SK-N-DZ (cell line): ENCODE data around the gene SEL1L3.
"Not testable (repeated sequence)": the region's sequence is repeated elsewhere in the genome, so short reads cannot be mapped to it uniquely, and the experiment has no call there.

Experiments
- DNase-seq: peaks from one replicate; pipeline ENCODE4 v3.0.0-alpha.2; 2015; ENCODE audit warnings: low spot score

Gene SEL1L3

DNA sequence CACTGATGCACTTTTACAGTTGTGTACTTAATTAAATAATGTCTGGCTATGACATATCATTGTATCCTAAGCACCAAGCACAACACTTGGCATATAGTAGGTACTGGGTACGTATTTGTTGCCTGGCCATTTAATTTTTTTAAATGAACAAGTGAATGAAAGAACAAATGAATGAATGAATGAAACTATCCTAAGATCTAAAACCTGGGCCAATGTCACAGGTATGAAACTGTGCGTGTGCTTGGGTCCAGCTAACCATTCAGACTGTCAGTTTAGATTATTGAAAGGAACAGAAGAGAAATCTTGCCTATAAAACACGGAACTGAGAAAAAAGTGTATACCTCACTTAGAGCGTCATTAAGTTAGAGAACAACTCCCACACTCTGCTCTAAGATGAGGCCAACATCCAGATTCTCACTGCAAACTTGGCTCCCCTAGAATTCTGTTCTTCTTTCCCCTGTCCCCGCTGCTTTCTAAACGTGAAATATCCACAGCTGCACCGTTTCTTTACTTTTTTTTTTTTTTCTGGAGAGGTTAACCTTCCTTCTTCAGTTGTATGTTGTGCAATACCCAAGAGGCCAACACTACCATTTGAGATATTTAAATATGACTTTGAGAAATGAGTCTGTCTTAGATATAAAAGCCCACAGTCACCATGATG lies 17.3 kb upstream of the SEL1L3 start:
- DNase-seq = no peak

DNA sequence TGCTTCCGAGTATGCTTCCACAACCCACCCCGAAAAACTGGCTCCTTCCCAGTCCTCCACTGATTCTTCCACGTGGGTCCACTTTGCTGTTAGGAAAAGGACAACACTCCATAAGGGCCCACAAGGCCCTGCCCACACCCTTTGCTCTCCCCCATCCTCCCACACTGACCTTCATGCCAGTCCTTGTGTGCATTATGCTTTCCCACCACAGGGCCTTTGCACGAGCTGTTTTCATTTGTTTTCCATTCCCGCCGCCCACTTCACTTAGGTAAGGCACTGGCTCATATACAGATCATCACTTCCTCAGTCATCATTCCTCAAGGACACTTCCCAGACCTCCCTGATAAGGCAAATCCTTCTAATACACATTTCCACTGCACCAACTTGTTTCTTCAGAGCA lies 16.8 kb upstream of the SEL1L3 start:
- no peak for DNase-seq

DNA sequence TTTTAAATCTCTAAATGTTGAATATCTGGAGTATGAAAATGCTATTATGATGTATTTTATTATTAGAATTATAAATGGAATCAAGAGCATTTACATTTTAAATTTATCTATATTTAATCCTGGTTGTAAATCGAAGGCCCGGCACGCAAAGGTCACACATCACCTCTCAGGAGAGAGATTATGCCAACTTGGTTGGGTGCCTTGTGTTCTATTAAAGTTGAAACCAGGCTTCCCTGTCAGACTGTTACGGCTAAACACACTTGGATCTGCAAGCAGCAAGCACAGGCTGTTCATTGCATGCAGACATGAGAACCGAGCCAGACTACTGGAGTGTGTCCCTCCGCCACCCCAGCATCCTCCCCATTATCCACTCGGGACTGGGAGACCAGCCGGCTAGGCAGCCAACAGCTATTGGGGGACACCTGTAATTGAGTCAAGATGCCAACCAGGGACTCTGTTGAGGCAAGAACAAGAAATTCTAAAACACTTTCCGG lies 16.4 kb upstream of the SEL1L3 start:
- DNase-seq = no peak

DNA sequence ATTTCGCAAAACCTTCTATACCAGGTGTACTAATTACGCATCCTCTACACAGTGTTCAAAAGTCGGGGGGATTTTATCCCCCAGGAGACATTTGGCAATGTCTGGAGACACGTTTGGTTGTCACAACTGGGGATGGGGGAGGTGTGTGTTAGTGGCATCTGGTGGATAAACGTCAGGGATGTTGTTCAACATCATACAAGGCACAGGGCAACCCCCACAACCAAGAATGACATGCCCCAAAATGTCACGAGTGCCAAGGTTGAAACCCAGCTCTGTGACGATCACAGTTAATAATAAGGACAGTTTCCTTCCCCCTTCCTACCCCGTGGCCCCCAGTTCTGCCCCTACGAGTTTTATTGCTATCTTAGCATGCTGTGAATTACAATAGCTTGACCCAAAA lies 15.9 kb upstream of the SEL1L3 start:
- DNase-seq = no peak

DNA sequence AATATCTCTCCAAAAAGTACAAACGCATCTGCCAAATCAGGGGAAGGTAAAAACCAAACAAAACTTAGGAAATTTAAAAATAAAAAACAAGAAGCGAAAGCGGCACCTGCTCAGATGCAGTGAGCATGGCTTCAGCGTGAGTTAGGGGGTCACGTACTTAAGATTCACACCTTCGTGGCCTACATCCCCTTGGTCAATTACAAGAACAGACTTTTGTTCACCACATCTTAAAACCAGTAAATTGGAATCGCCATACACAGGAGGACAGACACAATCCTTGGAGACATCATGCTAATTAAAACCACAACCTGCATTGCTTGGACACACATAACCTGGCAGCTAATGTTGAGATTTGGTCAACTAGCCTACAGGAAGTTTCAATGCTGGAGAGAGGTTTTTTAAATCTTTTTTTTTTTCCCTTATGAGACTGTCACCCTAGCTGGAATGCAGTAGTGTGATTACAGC lies 12.5 kb upstream of the SEL1L3 start:
- DNase-seq = no peak

DNA sequence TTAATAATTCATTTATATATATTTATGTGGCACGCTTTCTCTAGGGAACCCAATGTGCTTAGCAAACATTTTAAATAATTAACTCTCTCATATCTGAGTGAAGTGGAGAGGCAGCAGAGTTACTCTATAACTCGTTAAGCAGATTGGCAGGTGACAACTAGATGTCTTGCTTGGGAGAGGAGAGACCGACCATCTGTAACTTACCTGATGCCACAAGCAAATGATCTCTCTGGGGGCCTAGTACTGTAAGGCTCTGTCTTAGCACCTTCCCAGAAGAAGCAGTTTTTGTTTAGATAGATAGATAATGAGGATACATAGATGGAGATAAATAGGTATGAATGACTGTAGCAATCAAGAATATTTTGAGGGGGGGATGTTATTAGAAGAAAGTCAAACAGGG lies 11.9 kb upstream of the SEL1L3 start:
- no peak for DNase-seq

DNA sequence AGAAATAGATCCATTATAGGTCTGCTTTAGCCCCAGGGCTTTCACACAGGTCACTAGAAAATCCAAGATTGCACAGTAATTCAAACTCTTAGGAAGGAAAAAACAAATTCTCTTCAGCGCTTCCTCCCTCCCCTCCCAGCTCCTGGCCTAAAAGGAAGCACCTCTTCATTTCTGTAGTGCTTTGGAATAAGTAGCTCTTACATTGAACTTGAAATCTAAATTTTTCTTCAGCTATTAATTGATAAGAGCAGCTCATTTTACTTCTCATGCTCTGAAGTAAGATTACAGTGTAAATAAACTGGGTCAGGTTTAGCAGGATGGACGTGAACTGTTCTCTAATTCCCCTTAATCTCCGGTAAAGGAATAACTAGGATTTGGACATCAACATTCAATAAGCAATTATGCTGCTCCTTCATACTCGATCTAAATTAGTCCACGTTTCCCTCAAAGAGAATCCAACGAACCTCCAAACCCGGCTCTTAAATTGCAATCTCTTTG lies 10.9 kb upstream of the SEL1L3 start:
- DNase-seq = no peak

DNA sequence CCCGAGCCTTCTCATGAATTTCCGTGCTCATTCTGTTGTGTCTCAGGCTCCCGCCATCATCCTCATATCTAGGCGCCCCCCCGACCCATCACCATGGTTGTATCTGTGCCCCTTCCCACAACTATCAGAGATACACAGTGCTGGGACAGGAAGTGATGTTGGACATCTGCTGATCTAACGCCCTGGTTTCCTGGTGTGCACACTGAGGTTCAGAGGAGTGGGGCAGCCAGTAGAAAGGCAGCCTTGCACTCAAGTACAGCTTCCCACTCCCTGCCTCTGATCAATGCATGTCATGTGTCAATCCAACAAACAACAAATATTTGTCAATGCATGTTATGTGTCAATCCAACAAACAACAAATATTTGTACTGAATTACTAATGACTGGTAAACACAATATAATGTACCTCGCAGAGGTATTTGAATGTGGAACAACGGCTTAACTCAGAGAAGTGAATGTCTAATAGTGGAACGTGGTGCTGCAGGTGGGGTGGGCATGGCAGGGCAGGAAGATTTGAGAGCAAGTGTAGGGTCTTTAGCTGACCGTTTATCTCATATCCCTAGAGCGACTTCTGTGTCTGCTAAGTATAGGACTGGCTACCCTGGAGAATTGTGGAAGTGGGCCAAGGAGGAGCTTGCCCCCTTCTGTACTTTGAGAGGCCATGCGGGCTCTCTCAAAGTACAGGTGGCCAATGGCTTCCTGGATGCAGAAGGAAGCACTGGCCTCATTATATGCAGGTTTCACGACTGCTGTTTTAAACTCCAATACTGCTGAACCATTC lies 10.3 kb upstream of the SEL1L3 start:
- no peak for DNase-seq

DNA sequence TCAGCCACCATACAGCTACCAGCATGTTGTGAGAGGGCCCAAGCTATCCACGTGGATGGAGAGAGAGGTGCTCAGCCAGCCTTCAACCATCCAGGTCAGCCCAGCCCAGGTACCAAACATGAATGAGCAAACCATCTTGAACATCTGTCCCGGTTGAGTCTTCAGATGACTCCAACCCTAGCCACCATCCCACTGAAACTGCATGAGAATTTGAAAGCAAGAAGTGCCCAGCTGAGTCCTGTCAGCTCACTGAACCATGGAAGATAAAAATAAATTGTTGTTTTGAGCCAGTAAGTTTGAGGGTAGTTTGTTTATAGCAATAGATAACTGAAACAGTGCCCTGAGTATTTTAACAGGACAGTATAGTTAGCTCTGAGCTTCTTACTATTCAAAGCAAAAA lies 7.3 kb upstream of the SEL1L3 start:
- DNase-seq = no peak

DNA sequence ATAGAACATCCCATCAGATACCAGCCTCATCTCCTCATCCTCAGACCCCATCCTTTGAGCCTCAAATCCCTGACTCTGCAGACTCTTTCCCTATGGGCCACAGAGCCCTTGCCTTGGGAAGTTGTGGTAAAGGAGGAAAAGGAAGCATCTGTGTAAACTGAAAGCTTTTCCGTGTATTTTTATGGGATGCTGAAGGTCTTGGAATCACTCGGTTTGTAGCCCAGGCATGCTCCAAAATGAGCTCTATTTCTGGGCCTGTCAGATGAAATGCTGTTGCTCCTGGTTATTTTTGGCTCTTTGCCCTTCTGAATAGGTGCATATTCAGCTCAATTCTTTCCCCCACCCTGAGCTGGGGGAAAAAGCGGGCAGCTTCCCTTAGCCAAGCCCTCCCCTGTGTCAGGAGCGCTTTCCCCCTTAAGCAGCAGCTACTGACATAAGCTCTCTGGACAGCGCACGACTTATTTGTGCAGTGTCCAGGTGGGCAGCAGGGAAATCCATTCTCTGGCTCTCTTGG lies 5.0 kb upstream of the SEL1L3 start:
- no peak for DNase-seq

DNA sequence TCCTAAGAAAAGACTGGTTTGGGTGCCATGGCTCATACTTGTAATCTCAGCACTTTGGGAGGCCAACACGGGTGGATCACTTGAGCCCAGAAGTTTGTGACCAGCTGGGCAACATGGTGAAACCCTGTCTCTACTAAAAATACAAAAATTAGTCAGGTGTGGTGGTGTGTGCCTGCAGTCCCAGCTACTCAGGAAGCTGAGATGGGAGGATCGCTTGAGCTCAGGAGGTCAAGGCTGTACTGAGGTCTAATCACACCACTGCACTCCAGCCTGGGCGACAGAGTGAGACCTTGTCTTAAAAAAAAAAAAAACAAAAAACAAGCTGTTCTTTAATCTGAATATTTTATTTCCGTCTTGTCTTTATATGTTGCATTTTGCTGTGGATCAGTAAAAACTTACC lies 3.6 kb upstream of the SEL1L3 start:
- DNase-seq = not testable (repeated sequence)

DNA sequence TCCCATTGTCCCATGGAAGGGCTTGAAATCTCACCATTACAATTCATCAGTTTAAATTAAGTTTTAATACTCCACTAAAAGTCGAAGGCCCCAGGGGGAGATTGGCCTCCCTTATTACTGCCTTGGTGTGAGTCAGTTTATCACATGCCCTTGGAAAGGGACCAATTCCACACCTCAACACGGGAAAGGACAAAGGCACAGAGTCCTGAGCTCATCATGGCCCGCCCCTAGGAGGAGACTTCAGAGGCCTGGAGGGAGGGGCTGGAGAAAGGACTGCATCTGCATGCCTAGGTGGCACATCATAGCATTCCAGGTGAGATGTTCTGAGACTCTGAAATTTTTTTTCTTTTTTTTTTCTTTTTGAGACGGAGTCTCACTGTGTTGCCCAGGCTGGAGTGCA lies 2.8 kb upstream of the SEL1L3 start:
- DNase-seq = no peak

DNA sequence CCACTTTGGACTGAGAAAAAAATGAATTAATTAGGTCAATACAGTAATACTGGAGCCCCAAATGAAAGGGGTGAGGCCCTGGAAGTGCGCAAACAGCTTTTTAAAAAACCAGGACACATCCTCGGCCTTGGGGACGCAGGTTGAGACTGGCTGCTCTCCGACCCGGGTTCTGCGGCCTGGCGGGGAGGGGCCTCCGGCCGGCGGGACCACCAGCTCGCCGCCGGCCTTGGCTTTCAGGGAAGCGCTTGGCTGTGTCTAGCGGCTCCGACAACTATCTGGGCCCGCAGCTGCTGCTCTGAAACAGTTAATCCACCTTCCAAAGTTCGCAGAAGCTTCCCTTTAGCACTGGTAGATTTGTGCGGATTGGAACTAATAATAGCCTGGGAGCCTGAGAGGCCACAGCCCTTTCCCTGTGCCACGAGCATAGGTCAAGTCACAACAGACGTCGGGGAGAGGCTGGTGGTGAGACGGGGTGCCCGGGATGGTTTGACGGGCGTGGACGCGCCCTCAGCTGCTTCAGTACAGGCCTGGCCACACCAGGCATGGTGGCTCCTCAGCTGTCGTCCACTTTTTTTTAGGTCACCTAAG lies 1.1 kb upstream of the SEL1L3 start:
- no peak for DNase-seq

DNA sequence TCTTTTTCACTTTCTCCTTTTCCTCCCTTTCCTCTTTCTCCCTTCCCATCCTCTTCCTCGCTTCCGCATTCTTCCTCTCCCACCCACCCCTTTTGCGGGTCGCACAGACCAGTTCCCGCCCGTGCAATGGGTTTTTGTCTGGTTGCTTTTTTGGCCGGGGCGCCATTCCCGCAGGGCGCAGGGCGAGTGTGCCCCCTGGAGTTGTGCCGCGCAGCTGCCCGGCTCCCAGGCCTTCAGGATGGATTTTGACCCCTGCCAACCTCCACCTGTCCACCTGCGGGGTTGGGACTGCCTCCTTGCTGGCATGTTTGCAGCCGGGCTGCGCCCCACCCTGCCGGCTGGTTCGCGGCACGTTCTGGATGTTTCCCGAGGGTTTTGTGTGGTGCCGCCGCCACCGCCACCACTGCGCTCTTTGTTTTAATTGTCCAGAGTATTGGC lies 578 bp upstream of the SEL1L3 start:
- DNase-seq = no peak

DNA sequence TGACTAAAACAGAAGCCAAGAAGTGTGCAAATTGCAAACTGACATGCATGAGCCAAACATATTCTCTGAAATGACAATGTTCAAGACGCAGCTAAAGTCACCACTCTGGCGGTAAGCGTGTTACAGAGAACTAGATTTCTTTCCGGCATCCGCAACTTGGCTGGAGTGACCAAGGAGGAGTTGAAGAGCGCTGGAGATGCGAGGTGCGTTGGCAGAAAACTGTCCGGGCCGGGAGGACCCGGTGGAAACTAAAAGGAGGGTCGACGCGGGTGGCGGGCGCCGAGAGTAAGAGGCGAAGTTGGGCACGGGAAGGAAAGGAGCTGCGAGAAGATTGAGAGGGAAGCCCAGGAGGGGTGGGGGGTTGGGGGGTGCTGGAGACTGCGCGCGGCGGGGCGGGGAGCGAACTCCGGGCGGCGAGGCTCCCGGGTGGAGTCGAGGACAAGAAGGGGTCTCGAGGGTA lies 807 bp downstream of the SEL1L3 start:
- DNase-seq = no peak

DNA sequence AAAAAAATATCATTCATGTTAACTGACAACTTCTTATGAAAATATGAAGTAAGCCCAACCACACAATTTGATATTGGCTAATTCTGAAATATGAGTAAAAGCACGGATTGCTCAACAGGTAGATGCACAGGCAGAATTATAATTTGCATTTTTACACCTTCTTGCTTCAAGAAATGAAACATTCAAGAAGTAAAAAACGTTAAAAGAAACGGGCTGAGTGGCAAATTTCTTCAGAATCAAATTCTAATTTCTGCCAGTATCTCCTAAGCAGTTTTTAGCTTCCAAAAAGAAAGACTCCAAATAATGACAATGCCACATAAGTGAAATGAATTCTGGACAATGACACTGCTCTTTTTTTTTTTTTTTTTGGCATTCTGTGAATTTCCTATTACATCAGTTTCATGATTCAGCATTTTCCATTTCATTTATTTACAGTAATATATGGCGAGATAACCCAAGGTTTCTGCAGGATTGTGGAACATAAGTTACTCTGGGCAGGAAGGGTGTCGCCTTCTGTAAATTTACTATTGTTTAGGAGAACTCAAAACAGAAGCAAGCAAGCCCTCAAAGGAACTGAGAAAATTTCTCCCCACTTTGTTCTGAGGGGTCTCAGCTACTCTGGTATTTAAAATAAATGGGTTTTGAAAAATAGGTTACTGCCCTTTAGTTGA lies 1.4 kb downstream of the SEL1L3 start:
- DNase-seq = no peak

DNA sequence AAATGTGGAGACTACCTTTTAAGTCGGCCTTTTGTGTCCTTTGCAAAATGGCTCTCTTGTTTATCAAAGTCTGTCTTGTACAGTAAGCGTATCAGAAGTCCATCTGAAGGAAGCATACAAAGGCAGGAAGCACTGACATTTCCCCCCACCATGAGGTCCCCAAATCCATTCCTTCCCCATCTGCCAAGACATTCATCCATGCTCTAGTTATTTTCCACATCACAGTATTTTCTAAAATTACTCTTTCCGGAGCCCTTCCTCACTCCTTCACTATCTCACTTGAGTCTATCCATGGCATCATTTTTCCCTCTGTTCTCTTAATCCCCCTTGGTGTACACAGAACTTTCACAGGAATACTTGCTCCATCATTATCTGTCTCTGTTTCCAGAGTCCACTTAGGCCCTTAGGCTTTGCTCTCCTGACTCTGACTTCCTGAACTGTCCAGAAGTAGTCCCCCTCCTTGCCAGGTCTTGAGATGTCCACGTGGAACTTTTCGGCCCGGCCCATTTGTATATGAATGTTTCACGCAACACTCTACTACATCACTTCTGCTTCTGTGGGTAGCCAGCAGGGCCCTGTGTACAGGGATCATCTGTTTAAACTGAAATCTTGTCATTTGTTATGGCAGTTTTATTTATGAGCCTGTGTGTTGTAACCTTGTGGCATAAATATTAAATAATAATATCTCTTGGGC lies 2.1 kb downstream of the SEL1L3 start:
- no peak for DNase-seq

DNA sequence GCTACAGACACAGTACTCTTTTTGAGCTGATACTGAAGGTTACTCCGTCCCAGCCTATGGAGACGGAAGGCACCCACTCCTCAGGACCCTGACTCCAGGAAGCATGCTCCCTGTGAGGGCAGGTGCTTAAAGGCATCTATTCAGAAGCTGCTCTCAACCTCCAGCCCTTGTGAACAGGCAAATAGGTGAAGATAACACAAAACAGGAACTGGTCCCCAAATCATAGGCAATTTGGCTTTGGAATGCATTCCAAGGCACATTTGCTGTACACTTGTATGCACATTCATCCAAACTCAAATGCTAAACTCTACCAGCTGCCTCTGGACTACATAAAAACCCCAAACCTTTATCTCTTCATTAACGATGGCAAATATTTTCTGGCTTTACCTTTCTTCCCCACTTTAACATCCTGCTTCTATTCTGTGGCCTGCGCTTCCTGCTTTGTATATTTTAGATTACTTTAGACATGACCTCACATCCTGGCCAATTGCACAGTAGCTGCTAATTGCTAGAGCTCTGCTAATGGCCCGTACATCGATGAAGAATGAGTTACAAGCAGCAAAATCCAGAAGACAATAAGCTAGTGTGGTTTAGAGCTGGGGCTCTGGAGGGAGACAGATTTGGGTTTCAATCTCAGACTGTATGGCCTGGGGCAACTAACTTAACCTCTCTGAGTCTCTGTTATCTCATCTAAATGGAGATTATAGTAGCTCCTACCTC lies 3.2 kb downstream of the SEL1L3 start:
- no peak for DNase-seq

DNA sequence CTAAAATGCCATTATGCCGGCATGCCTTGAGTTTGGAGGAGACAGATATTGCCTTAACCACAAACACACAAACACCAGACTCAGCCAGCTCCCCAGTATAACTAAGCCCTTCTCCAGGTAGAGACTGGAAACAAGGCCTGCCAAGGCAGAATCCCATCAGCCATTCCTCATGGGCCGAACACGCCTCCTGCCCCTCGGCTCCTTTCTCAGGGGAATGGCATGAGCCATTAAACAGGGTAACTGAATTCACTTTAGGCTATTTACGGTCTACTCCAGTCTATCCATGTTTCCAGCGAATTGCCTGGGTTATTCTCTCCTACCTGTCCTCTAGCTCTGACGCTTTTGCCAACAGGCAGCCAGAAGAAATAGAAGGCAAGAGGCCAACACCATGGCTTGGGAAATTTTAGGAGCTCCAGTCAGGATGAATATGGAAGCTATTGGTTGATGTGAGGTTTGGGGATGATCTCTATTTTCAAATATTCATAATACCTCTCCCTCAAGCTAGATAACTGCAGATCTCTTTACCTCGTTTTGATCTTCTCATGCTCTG lies 4.9 kb downstream of the SEL1L3 start:
- no peak for DNase-seq

DNA sequence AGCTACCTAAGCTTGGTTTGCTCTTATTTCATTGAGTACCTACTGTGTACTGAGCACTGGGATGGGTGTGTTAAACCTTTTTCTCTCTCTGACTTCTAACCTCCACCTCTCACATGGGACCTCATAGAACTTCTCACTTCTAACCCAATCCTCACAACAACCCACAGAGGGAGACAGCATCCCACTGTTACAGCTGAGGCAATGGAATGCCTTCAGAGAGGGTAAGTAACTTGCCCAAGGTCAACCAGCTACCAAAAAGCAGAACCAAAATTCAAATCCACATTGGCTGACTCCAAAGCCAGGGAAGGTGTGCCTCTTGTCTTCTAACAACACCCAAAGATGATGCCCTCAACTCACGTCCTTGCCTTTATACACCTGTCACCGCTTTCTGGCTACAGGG lies 5.4 kb downstream of the SEL1L3 start:
- DNase-seq = no peak
